GM23338 (cell line): Measurements from ENCODE around the gene UBXN1. TPM values are rescaled to one million over a fixed set of nuclear protein-coding genes. Genes with fewer than 3 reads are reported as not detected.
A peak's percentile ranks its signal among the peaks of the same experiment; 100 is the strongest.

ENCODE experiments used
- ATAC-seq: fragments of 200-7000 bp; cut with Tn5 transposase; 3 replicates; pipeline ENCODE4 v1.9.1; 2020
- DNase-seq: peaks from one replicate; pipeline ENCODE4 v3.0.0-alpha.2; 2015; ENCODE audit warnings: low spot score
- H2AFZ ChIP-seq: fragments of 200-600 bp; sonication (generic); 2 replicates; pipeline ENCODE4 v1.8.0; 2016; ENCODE audit warnings: antibody characterized with exemption, mild to moderate bottlenecking, moderate library complexity
- H3F3A ChIP-seq: fragments of 200-600 bp; sonication (generic); replicated peaks from 2 replicates; pipeline ENCODE4 v1.8.0; 2017; ENCODE audit warnings: antibody characterized with exemption, mixed run types, low read depth
- H3K27ac ChIP-seq: fragments of 200-600 bp; sonication (generic); 2 replicates; pipeline ENCODE4 v1.6.1; 2016; ENCODE audit warnings: low read depth
- H3K27me3 ChIP-seq: fragments of 200-600 bp; sonication (generic); 2 replicates; pipeline ENCODE4 v1.8.0; 2016; ENCODE audit warnings: mild to moderate bottlenecking, mixed run types, moderate library complexity; ENCODE audit not compliant: insufficient read depth
- H3K36me3 ChIP-seq: fragments of 200-600 bp; sonication (generic); 2 replicates; pipeline ENCODE4 v1.8.0; 2016; ENCODE audit warnings: mild to moderate bottlenecking; ENCODE audit not compliant: insufficient read depth
- H3K4me1 ChIP-seq: fragments of 200-600 bp; sonication (generic); 2 replicates; pipeline ENCODE4 v1.8.0; 2016; ENCODE audit warnings: mild to moderate bottlenecking, moderate library complexity; ENCODE audit not compliant: insufficient read depth
- H3K4me2 ChIP-seq: fragments of 200-600 bp; sonication (generic); 2 replicates; pipeline ENCODE4 v1.7.1; 2017; ENCODE audit warnings: mixed run types
- H3K4me3 ChIP-seq: fragments of 200-600 bp; sonication (generic); 2 replicates; pipeline ENCODE4 v1.6.1; 2016; ENCODE audit warnings: mixed run types
- H3K79me2 ChIP-seq: fragments of 200-600 bp; sonication (generic); replicated peaks from 2 replicates; pipeline ENCODE4 v1.8.0; 2017; ENCODE audit warnings: mild to moderate bottlenecking; ENCODE audit not compliant: insufficient read depth
- H3K9me2 ChIP-seq: fragments of 200-600 bp; sonication (generic); 2 replicates; pipeline ENCODE4 v1.8.0; 2017; ENCODE audit not compliant: insufficient read depth
- H4K20me1 ChIP-seq: fragments of 200-600 bp; sonication (generic); replicated peaks from 2 replicates; pipeline ENCODE4 v1.8.0; 2017; ENCODE audit warnings: mild to moderate bottlenecking; ENCODE audit not compliant: insufficient read depth
- H3K27ac Mint-ChIP-seq: 2 replicates; pipeline ENCODE4 v1.8.0; 2020; ENCODE audit warnings: inconsistent platforms, mild to moderate bottlenecking, moderate library complexity, mixed read lengths
- H3K27me3 Mint-ChIP-seq: 3 replicates; pipeline ENCODE4 v1.8.0; 2022; ENCODE audit warnings: low read depth, mild to moderate bottlenecking, moderate library complexity, mixed read lengths, inconsistent platforms; ENCODE audit not compliant: insufficient read depth, poor library complexity
- H3K36me3 Mint-ChIP-seq: 3 replicates; pipeline ENCODE4 v1.8.0; 2021; ENCODE audit warnings: low read depth, mild to moderate bottlenecking, inconsistent platforms, moderate library complexity, mixed read lengths
- H3K4me1 Mint-ChIP-seq: 3 replicates; pipeline ENCODE4 v1.8.0; 2020; ENCODE audit warnings: mild to moderate bottlenecking, inconsistent platforms, mixed read lengths
- H3K4me3 Mint-ChIP-seq: 3 replicates; pipeline ENCODE4 v1.8.0; 2021; ENCODE audit warnings: moderate library complexity, mild to moderate bottlenecking, inconsistent platforms, mixed read lengths
- H3K9me3 Mint-ChIP-seq: 3 replicates; pipeline ENCODE4 v1.8.0; 2020; ENCODE audit warnings: moderate library complexity, mild to moderate bottlenecking, inconsistent platforms, mixed read lengths
- CREB1 ChIP-seq: fragments of 250-450 bp; sonication (Bioruptor Pico); IDR thresholded peaks from 2 replicates; pipeline ENCODE4 v1.5.0; 2020; ENCODE audit warnings: low read depth, mild to moderate bottlenecking, moderate library complexity
- EZH2 ChIP-seq: fragments of 200-600 bp; sonication (generic); IDR thresholded peaks from one replicate; pipeline ENCODE4 v1.8.0; 2017; ENCODE audit warnings: antibody characterized with exemption, mild to moderate bottlenecking, low read depth; ENCODE audit not compliant: unreplicated experiment
- JUNB ChIP-seq: IDR thresholded peaks from one replicate; pipeline ENCODE4 v1.6.1; 2016; ENCODE audit warnings: antibody characterized with exemption; ENCODE audit not compliant: unreplicated experiment
- NANOG ChIP-seq: IDR thresholded peaks from 2 replicates; pipeline ENCODE4 v1.6.1; 2016; ENCODE audit warnings: antibody characterized with exemption, borderline replicate concordance
- POLR2AphosphoS5 ChIP-seq: IDR thresholded peaks from 2 replicates; pipeline ENCODE4 v1.6.1; 2016; ENCODE audit warnings: antibody characterized with exemption, low read depth
- STAT1 ChIP-seq: IDR thresholded peaks from one replicate; pipeline ENCODE4 v1.6.1; 2016; ENCODE audit warnings: antibody characterized with exemption; ENCODE audit not compliant: unreplicated experiment
- ZNF114 ChIP-seq: fragments of 250-450 bp; sonication (Bioruptor Pico); IDR thresholded peaks from 2 replicates; pipeline ENCODE4 v1.5.0; 2020; ENCODE audit warnings: mild to moderate bottlenecking, moderate library complexity
- polyA plus RNA-seq: library from polyadenylated mRNA; unstranded; fragments of >200 nt; fragmentation: Nextera tagmentation; extraction: Ambion mirVana; gene quantifications from 2 replicates; pipeline ENCODE4 v1.2.1, GENCODE V29; 2016
- total RNA-seq: library from RNA; depleted of rRNA; stranded (reverse); fragments of >200 nt; shearing (Covaris generic); gene quantifications from 2 replicates; pipeline ENCODE4 v1.2.3, GENCODE V29; 2014
- TF ChIP-seq, protein P1 (sequence below): fragments of 250-450 bp; sonication (Bioruptor Pico); IDR thresholded peaks from 2 replicates; pipeline ENCODE4 v1.5.0; 2020; ENCODE audit warnings: mild to moderate bottlenecking, moderate library complexity
- TF ChIP-seq, protein P2 (sequence below): IDR thresholded peaks from 2 replicates; pipeline ENCODE4 v1.6.1; 2016; ENCODE audit warnings: antibody characterized with exemption

The UBXN1 gene
- total and polyA plus RNA-seq, 2 experiments from 2014 or later, result 126 to 132 TPM

GRCh38 chr11:62667460-62667859 lies 11.4 kb downstream of the UBXN1 start (continued):
- TF ChIP-seq, protein P1, sequence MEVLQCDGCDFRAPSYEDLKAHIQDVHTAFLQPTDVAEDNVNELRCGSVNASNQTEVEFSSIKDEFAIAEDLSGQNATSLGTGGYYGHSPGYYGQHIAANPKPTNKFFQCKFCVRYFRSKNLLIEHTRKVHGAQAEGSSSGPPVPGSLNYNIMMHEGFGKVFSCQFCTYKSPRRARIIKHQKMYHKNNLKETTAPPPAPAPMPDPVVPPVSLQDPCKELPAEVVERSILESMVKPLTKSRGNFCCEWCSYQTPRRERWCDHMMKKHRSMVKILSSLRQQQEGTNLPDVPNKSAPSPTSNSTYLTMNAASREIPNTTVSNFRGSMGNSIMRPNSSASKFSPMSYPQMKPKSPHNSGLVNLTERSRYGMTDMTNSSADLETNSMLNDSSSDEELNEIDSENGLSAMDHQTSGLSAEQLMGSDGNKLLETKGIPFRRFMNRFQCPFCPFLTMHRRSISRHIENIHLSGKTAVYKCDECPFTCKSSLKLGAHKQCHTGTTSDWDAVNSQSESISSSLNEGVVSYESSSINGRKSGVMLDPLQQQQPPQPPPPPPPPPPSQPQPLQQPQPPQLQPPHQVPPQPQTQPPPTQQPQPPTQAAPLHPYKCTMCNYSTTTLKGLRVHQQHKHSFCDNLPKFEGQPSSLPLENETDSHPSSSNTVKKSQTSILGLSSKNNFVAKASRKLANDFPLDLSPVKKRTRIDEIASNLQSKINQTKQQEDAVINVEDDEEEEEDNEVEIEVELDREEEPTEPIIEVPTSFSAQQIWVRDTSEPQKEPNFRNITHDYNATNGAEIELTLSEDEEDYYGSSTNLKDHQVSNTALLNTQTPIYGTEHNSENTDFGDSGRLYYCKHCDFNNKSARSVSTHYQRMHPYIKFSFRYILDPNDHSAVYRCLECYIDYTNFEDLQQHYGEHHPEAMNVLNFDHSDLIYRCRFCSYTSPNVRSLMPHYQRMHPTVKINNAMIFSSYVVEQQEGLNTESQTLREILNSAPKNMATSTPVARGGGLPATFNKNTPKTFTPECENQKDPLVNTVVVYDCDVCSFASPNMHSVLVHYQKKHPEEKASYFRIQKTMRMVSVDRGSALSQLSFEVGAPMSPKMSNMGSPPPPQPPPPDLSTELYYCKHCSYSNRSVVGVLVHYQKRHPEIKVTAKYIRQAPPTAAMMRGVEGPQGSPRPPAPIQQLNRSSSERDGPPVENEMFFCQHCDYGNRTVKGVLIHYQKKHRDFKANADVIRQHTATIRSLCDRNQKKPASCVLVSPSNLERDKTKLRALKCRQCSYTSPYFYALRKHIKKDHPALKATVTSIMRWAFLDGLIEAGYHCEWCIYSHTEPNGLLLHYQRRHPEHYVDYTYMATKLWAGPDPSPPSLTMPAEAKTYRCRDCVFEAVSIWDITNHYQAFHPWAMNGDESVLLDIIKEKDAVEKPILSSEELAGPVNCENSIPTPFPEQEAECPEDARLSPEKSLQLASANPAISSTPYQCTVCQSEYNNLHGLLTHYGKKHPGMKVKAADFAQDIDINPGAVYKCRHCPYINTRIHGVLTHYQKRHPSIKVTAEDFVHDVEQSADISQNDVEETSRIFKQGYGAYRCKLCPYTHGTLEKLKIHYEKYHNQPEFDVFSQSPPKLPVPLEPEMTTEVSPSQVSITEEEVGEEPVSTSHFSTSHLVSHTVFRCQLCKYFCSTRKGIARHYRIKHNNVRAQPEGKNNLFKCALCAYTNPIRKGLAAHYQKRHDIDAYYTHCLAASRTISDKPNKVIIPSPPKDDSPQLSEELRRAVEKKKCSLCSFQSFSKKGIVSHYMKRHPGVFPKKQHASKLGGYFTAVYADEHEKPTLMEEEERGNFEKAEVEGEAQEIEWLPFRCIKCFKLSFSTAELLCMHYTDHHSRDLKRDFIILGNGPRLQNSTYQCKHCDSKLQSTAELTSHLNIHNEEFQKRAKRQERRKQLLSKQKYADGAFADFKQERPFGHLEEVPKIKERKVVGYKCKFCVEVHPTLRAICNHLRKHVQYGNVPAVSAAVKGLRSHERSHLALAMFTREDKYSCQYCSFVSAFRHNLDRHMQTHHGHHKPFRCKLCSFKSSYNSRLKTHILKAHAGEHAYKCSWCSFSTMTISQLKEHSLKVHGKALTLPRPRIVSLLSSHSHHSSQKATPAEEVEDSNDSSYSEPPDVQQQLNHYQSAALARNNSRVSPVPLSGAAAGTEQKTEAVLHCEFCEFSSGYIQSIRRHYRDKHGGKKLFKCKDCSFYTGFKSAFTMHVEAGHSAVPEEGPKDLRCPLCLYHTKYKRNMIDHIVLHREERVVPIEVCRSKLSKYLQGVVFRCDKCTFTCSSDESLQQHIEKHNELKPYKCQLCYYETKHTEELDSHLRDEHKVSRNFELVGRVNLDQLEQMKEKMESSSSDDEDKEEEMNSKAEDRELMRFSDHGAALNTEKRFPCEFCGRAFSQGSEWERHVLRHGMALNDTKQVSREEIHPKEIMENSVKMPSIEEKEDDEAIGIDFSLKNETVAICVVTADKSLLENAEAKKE, result no peak
- no peak; the same call in 1 of the 2 replicates for TF ChIP-seq POLR2AphosphoS5
- TF ChIP-seq ZNF114 (CRISPR knock-in tag), result no peak
- TF ChIP-seq JUNB, result no peak
- TF ChIP-seq, protein P2, sequence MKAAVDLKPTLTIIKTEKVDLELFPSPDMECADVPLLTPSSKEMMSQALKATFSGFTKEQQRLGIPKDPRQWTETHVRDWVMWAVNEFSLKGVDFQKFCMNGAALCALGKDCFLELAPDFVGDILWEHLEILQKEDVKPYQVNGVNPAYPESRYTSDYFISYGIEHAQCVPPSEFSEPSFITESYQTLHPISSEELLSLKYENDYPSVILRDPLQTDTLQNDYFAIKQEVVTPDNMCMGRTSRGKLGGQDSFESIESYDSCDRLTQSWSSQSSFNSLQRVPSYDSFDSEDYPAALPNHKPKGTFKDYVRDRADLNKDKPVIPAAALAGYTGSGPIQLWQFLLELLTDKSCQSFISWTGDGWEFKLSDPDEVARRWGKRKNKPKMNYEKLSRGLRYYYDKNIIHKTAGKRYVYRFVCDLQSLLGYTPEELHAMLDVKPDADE, result no peak
- TF ChIP-seq NANOG, result no peak
- no peak for TF ChIP-seq STAT1

DNA sequence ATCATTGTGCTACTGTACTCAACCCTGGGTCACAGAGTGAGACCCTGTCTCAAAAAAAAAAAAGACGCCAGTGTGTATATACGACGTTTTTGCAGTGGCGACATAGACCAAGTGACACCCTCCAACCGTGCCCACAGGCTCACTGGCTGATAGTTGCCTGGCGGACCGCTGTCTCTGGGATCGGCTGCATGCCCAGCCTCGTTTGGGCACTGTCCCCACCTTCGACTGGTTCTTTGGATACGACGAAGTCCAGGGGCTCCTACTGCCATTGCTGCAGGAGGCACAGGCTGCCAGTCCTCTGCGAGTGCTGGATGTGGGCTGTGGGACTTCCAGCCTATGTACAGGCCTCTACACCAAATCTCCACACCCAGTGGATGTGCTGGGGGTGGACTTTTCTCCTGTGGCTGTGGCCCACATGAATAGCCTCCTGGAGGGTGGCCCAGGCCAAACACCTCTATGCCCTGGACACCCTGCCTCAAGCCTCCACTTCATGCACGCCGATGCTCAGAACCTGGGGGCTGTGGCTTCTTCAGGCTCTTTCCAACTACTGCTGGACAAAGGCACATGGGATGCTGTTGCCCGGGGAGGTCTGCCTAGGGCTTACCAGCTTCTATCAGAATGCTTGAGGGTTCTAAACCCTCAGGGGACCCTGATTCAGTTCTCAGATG lies 12.5 kb downstream of the UBXN1 start:
- DNase-seq, result no peak
- Mint-ChIP-seq H3K4me3 (peak overlapping the region; percentile 98), H3K27ac (peak overlapping the region; percentile 90), H3K36me3 (peaks cover 54% of the 10 kb centered on the region), H3K27me3 (peaks cover 17% of the 10 kb centered on the region), H3K9me3 (no peaks in the 10 kb centered on the region; the same call in 1 of the 3 replicates), H3K4me1 (peaks cover 17% of the 10 kb centered on the region)
- Histone ChIP-seq H3F3A (peaks cover 55% of the 10 kb centered on the region), H3K4me2 (peak overlapping the region; percentile 97), H3K27ac (peak overlapping the region; percentile 95), H3K79me2 (peaks cover 51% of the 10 kb centered on the region), H2AFZ (no peak overlapping the region), H4K20me1 (peaks cover 15% of the 10 kb centered on the region), H3K4me1 (peaks cover 26% of the 10 kb centered on the region), H3K4me3 (peak overlapping the region; percentile 99), H3K36me3 (peaks cover 20% of the 10 kb centered on the region), H3K27me3 (no peaks in the 10 kb centered on the region), H3K9me2 (no peaks in the 10 kb centered on the region)
- no peak for TF ChIP-seq CREB1 (CRISPR knock-in tag)
- TF ChIP-seq POLR2AphosphoS5, result peak; percentile 41
- TF ChIP-seq EZH2, result no peak
- ATAC-seq, result no peak
